A172 (cell line): ENCODE results near the gene CAMK1G. TPM values are rescaled to one million over a fixed set of nuclear protein-coding genes. Genes with fewer than 3 reads are reported as not detected.

Experiments
- DNase-seq: peaks from one replicate; pipeline ENCODE4 v3.0.0-alpha.2; 2015; ENCODE audit warnings: low spot score
- total RNA-seq: library from RNA; depleted of rRNA; stranded (reverse); fragments of >200 nt; shearing (Covaris generic); gene quantifications from 2 replicates; pipeline ENCODE4 v1.2.3, GENCODE V29; 2014

CAMK1G gene
- total RNA-seq, 1 experiment from 2014 or later, result not detected

GRCh38 chr1:209618756-209619420, 35.4 kb downstream of the CAMK1G start:
- peak; percentile 86 for DNase-seq

GRCh38 chr1:209619696-209620486, 36.4 kb downstream of the CAMK1G start:
- DNase-seq, result no peak

- no peak for DNase-seq
These were observed 37.0 kb downstream of the CAMK1G start for GRCh38 chr1:209620487-209620884.

- DNase-seq, result no peak
These were observed 37.8 kb downstream of the CAMK1G start for GRCh38 chr1:209621286-209621685.

- no peak for DNase-seq
These were observed 38.5 kb downstream of the CAMK1G start for GRCh38 chr1:209621741-209622655.

- DNase-seq, result no peak
These were observed 39.6 kb downstream of the CAMK1G start for GRCh38 chr1:209622841-209623829.

- DNase-seq, result peak; percentile 74
These were observed 41.3 kb downstream of the CAMK1G start for GRCh38 chr1:209624558-209625549.

GRCh38 chr1:209625791-209626285, 42.3 kb downstream of the CAMK1G start:
- no peak for DNase-seq

- DNase-seq, result no peak
These were observed 43.0 kb downstream of the CAMK1G start for GRCh38 chr1:209626346-209627026.

GRCh38 chr1:209627027-209627731, 43.7 kb downstream of the CAMK1G start:
- no peak for DNase-seq

GRCh38 chr1:209627732-209628196, 44.2 kb downstream of the CAMK1G start:
- DNase-seq, result peak; percentile 81

GRCh38 chr1:209628618-209629299, 45.2 kb downstream of the CAMK1G start:
- DNase-seq, result no peak

GRCh38 chr1:209629621-209630382, 46.3 kb downstream of the CAMK1G start:
- no peak for DNase-seq

- no peak for DNase-seq
These were observed 47.1 kb downstream of the CAMK1G start for GRCh38 chr1:209630383-209631225.

GRCh38 chr1:209633335-209633997, 50.0 kb downstream of the CAMK1G start:
- DNase-seq, result peak; percentile 48
